Caki2 (cell line): Measurements from ENCODE around the gene CRYAA. TPM values are rescaled to one million over a fixed set of nuclear protein-coding genes. Genes with fewer than 3 reads are reported as not detected.
"Not testable (repeated sequence)": the region's sequence is repeated elsewhere in the genome, so short reads cannot be mapped to it uniquely, and the experiment has no call there.

Experiments used
- DNase-seq: peaks from one replicate; pipeline ENCODE4 v3.0.0-alpha.2; 2015; ENCODE audit warnings: low read depth
- in situ Hi-C: cut with HindIII; loops from 2 replicates; pipeline ENCODE4 v1.10.0; 2016; ENCODE audit warnings: low sequenced_read_pairs, low pct_unique_long_range_greater_than_20kb, mixed read lengths
- total RNA-seq: library from RNA; depleted of rRNA; stranded (reverse); fragments of >200 nt; shearing (Covaris generic); gene quantifications from 2 replicates; pipeline ENCODE4 v1.2.3, GENCODE V29; 2014; ENCODE audit warnings: low replicate concordance; rRNA removed

CRYAA gene
- not detected in 2 replicates for total RNA-seq

- in situ Hi-C loops, DNase-seq: not testable (repeated sequence)
Measured at GRCh38 chr21:43168708-43169107, at the start of gene CRYAA. TSS of gene CRYAA (plus strand) at chr21:43169008. CDS start at chr21:43169100, 92 bp downstream.

- DNase-seq, in situ Hi-C loops: not testable (repeated sequence)
Measured at GRCh38 chr21:43130094-43130493, 38.7 kb upstream of the CRYAA start.

GRCh38 chr21:43134520-43134919, 34.3 kb upstream of the CRYAA start:
- in situ Hi-C loops, DNase-seq: not testable (repeated sequence)

- in situ Hi-C loops, DNase-seq: not testable (repeated sequence)
Measured at GRCh38 chr21:43138944-43139343, 29.9 kb upstream of the CRYAA start.

GRCh38 chr21:43141407-43141806, 27.4 kb upstream of the CRYAA start:
- DNase-seq, in situ Hi-C loops: not testable (repeated sequence)

GRCh38 chr21:43146637-43147036, 22.2 kb upstream of the CRYAA start:
- in situ Hi-C loops, DNase-seq: not testable (repeated sequence)

GRCh38 chr21:43147999-43148398, 20.8 kb upstream of the CRYAA start:
- in situ Hi-C loops, DNase-seq: not testable (repeated sequence)

- DNase-seq, in situ Hi-C loops: not testable (repeated sequence)
Measured at GRCh38 chr21:43149344-43149743, 19.5 kb upstream of the CRYAA start.

- DNase-seq, in situ Hi-C loops: not testable (repeated sequence)
Measured at GRCh38 chr21:43153601-43154000, 15.2 kb upstream of the CRYAA start.

GRCh38 chr21:43159279-43160175, 9.3 kb upstream of the CRYAA start:
- in situ Hi-C loops, DNase-seq: not testable (repeated sequence)

GRCh38 chr21:43161826-43162707, 6.7 kb upstream of the CRYAA start:
- in situ Hi-C loops, DNase-seq: not testable (repeated sequence)

GRCh38 chr21:43162708-43163205, 6.1 kb upstream of the CRYAA start:
- in situ Hi-C loops, DNase-seq: not testable (repeated sequence)

- DNase-seq, in situ Hi-C loops: not testable (repeated sequence)
Measured at GRCh38 chr21:43164823-43165222, 4.0 kb upstream of the CRYAA start.

GRCh38 chr21:43165734-43166133, 3.1 kb upstream of the CRYAA start:
- DNase-seq, in situ Hi-C loops: not testable (repeated sequence)

- DNase-seq, in situ Hi-C loops: not testable (repeated sequence)
Measured at GRCh38 chr21:43169230-43169886, 550 bp downstream of the CRYAA start.

GRCh38 chr21:43169891-43170290, 1.1 kb downstream of the CRYAA start:
- DNase-seq, in situ Hi-C loops: not testable (repeated sequence)

- DNase-seq, in situ Hi-C loops: not testable (repeated sequence)
Measured at GRCh38 chr21:43172812-43173211, 4.0 kb downstream of the CRYAA start.

- in situ Hi-C loops, DNase-seq: not testable (repeated sequence)
Measured at GRCh38 chr21:43173438-43173837, 4.6 kb downstream of the CRYAA start.
